NT2/D1 (cell line): ENCODE measurements around the gene KIAA1217.

Source experiments
- SUZ12 ChIP-seq: IDR thresholded peaks from 2 replicates; pipeline ENCODE4 v1.6.1; 2011; ENCODE audit not compliant: insufficient read length, insufficient read depth; ENCODE audit errors: extremely low read depth
- YY1 ChIP-seq: IDR thresholded peaks from 2 replicates; pipeline ENCODE4 v1.6.1; 2011; ENCODE audit not compliant: insufficient read length, insufficient read depth
- ZNF274 ChIP-seq: IDR thresholded peaks from 2 replicates; pipeline ENCODE4 v1.6.1; 2011; ENCODE audit warnings: mild to moderate bottlenecking, low read depth, low read length

GRCh38 chr10:24340446-24340845 is 131.5 kb downstream of the KIAA1217 start:
- no peak for TF ChIP-seq ZNF274
- no peak for TF ChIP-seq YY1
- TF ChIP-seq SUZ12, result no peak
